ENCODE measurements around the gene PARD6G.

The PARD6G gene

DNA sequence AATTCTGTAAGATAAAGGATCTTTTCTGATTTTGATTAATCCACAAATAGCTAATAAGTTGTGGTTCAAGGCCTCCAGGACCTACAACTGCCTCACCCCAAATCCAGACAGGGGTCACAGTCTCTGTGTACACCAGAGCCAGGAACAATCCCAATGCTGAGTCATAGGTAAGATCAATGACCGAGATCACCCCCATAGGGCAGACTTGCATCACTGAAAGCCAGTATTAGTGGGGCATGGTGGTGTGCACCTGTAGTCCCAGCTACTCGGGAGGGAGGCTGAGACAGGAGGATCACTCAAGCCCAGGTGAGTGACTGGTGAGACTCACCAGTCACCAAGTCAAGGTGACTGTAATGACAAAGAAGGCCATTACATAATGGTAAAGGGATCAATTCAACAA is 12.9 kb downstream of the PARD6G start:
- no peaks in the 10 kb centered on the region for H3K36me3 ChIP-seq (ENCODE audit: control insufficient read depth, insufficient read depth, low read length)
- no peak overlapping the region for H3K9ac ChIP-seq (ENCODE audit: low read depth, low read length)
- no peaks in the 10 kb centered on the region for H3K9me3 ChIP-seq (ENCODE audit: control insufficient read depth, insufficient read depth, low read length)
- H3K4me1 ChIP-seq (ENCODE audit: control insufficient read depth, insufficient read depth, low read length), result no peaks in the 10 kb centered on the region
- H3K4me3 ChIP-seq (ENCODE audit: low read depth, low read length), result no peak overlapping the region
- no peaks in the 10 kb centered on the region for H3K27me3 ChIP-seq (ENCODE audit: control insufficient read depth, insufficient read depth, low read length)

- Histone ChIP-seq H3K4me3 (ENCODE audit: low read depth, low read length) (no peak overlapping the region), H3K36me3 (ENCODE audit: control insufficient read depth, insufficient read depth, low read length) (no peaks in the 10 kb centered on the region), H3K9ac (ENCODE audit: low read depth, low read length) (no peak overlapping the region), H3K4me1 (ENCODE audit: control insufficient read depth, insufficient read depth, low read length) (no peaks in the 10 kb centered on the region), H3K9me3 (ENCODE audit: control insufficient read depth, insufficient read depth, low read length) (no peaks in the 10 kb centered on the region), H3K27me3 (ENCODE audit: control insufficient read depth, insufficient read depth, low read length) (no peaks in the 10 kb centered on the region)
These were observed 13.4 kb downstream of the PARD6G start for GRCh38 chr18:80233899-80234298.

GRCh38 chr18:80233201-80233835 is 14.0 kb downstream of the PARD6G start:
- H3K9me3 ChIP-seq (ENCODE audit: control insufficient read depth, insufficient read depth, low read length), result no peaks in the 10 kb centered on the region
- H3K27me3 ChIP-seq (ENCODE audit: control insufficient read depth, insufficient read depth, low read length), result no peaks in the 10 kb centered on the region
- no peak overlapping the region for H3K9ac ChIP-seq (ENCODE audit: low read depth, low read length)
- H3K36me3 ChIP-seq (ENCODE audit: control insufficient read depth, insufficient read depth, low read length), result no peaks in the 10 kb centered on the region
- H3K4me3 ChIP-seq (ENCODE audit: low read depth, low read length), result no peak overlapping the region
- no peaks in the 10 kb centered on the region for H3K4me1 ChIP-seq (ENCODE audit: control insufficient read depth, insufficient read depth, low read length)

DNA sequence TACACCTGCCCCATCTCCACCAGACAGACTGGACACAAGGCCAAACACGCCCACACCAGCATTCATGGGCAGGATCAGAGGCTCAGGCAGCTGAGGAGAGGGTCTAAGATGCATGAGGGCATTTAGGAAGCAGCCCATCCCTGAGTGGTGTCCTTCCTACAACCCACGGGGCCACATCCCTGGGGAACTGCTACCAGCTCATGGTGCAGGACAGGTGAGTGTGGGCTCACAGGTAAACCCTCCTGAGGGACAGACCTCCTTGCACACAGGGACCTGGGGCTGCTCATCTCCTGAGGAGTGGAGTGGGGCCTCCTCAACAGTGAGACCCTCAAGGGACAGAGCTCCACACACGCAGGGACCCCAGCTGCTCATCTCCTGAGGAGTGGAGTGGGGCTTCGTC is 14.6 kb downstream of the PARD6G start:
- H3K4me3 ChIP-seq (ENCODE audit: low read depth, low read length), result no peak overlapping the region
- no peak overlapping the region for H3K9ac ChIP-seq (ENCODE audit: low read depth, low read length)
- H3K27me3 ChIP-seq (ENCODE audit: control insufficient read depth, insufficient read depth, low read length), result no peaks in the 10 kb centered on the region
- no peaks in the 10 kb centered on the region for H3K9me3 ChIP-seq (ENCODE audit: control insufficient read depth, insufficient read depth, low read length)
- no peaks in the 10 kb centered on the region for H3K36me3 ChIP-seq (ENCODE audit: control insufficient read depth, insufficient read depth, low read length)
- H3K4me1 ChIP-seq (ENCODE audit: control insufficient read depth, insufficient read depth, low read length), result no peaks in the 10 kb centered on the region

GRCh38 chr18:80232030-80232429 is 15.3 kb downstream of the PARD6G start:
- H3K27me3 ChIP-seq (ENCODE audit: control insufficient read depth, insufficient read depth, low read length), result no peaks in the 10 kb centered on the region
- H3K9ac ChIP-seq (ENCODE audit: low read depth, low read length), result no peak overlapping the region
- no peak overlapping the region for H3K4me3 ChIP-seq (ENCODE audit: low read depth, low read length)
- no peaks in the 10 kb centered on the region for H3K36me3 ChIP-seq (ENCODE audit: control insufficient read depth, insufficient read depth, low read length)
- no peaks in the 10 kb centered on the region for H3K4me1 ChIP-seq (ENCODE audit: control insufficient read depth, insufficient read depth, low read length)
- H3K9me3 ChIP-seq (ENCODE audit: control insufficient read depth, insufficient read depth, low read length), result no peaks in the 10 kb centered on the region

DNA sequence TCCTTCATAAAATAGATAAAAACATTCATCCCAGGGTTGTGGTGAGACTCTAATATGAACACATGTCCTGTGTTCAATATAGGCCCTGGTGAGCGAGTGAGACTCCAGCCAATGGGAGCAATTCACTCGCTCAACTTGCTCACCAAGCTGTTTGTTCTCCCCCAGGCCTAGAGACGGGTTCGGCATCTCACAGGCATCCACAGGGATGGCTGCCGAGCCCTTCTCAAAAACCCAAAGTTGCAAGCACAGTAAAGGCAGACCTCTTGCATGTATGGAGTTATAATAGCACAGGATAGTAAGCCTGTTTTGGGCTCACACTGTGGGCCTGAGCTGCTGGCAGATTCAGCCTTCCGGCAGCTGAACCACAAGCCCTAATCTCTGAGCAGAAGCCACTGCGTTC is 15.7 kb downstream of the PARD6G start:
- Histone ChIP-seq H3K27me3 (ENCODE audit: control insufficient read depth, insufficient read depth, low read length) (no peaks in the 10 kb centered on the region), H3K4me1 (ENCODE audit: control insufficient read depth, insufficient read depth, low read length) (no peaks in the 10 kb centered on the region), H3K36me3 (ENCODE audit: control insufficient read depth, insufficient read depth, low read length) (no peaks in the 10 kb centered on the region), H3K9me3 (ENCODE audit: control insufficient read depth, insufficient read depth, low read length) (no peaks in the 10 kb centered on the region), H3K9ac (ENCODE audit: low read depth, low read length) (no peak overlapping the region), H3K4me3 (ENCODE audit: low read depth, low read length) (no peak overlapping the region)

- no peaks in the 10 kb centered on the region for H3K4me1 ChIP-seq (ENCODE audit: control insufficient read depth, insufficient read depth, low read length)
- no peak overlapping the region for H3K9ac ChIP-seq (ENCODE audit: low read depth, low read length)
- no peaks in the 10 kb centered on the region for H3K9me3 ChIP-seq (ENCODE audit: control insufficient read depth, insufficient read depth, low read length)
- H3K36me3 ChIP-seq (ENCODE audit: control insufficient read depth, insufficient read depth, low read length), result no peaks in the 10 kb centered on the region
- H3K27me3 ChIP-seq (ENCODE audit: control insufficient read depth, insufficient read depth, low read length), result no peaks in the 10 kb centered on the region
- no peak overlapping the region for H3K4me3 ChIP-seq (ENCODE audit: low read depth, low read length)
These were observed 16.2 kb downstream of the PARD6G start for GRCh38 chr18:80231151-80231550.

- no peaks in the 10 kb centered on the region for H3K27me3 ChIP-seq (ENCODE audit: control insufficient read depth, insufficient read depth, low read length)
- H3K36me3 ChIP-seq (ENCODE audit: control insufficient read depth, insufficient read depth, low read length), result no peaks in the 10 kb centered on the region
- H3K4me3 ChIP-seq (ENCODE audit: low read depth, low read length), result no peak overlapping the region
- H3K9me3 ChIP-seq (ENCODE audit: control insufficient read depth, insufficient read depth, low read length), result no peaks in the 10 kb centered on the region
- H3K9ac ChIP-seq (ENCODE audit: low read depth, low read length), result no peak overlapping the region
- peaks cover 3% of the 10 kb centered on the region for H3K4me1 ChIP-seq (ENCODE audit: control insufficient read depth, insufficient read depth, low read length)
These were observed 17.3 kb downstream of the PARD6G start for GRCh38 chr18:80229766-80230745.

GRCh38 chr18:80229363-80229762 is 18.0 kb downstream of the PARD6G start:
- H3K36me3 ChIP-seq (ENCODE audit: control insufficient read depth, insufficient read depth, low read length), result no peaks in the 10 kb centered on the region
- no peaks in the 10 kb centered on the region for H3K9me3 ChIP-seq (ENCODE audit: control insufficient read depth, insufficient read depth, low read length)
- H3K4me3 ChIP-seq (ENCODE audit: low read depth, low read length), result no peak overlapping the region
- H3K4me1 ChIP-seq (ENCODE audit: control insufficient read depth, insufficient read depth, low read length), result peaks cover 3% of the 10 kb centered on the region
- H3K9ac ChIP-seq (ENCODE audit: low read depth, low read length), result no peak overlapping the region
- no peaks in the 10 kb centered on the region for H3K27me3 ChIP-seq (ENCODE audit: control insufficient read depth, insufficient read depth, low read length)

DNA sequence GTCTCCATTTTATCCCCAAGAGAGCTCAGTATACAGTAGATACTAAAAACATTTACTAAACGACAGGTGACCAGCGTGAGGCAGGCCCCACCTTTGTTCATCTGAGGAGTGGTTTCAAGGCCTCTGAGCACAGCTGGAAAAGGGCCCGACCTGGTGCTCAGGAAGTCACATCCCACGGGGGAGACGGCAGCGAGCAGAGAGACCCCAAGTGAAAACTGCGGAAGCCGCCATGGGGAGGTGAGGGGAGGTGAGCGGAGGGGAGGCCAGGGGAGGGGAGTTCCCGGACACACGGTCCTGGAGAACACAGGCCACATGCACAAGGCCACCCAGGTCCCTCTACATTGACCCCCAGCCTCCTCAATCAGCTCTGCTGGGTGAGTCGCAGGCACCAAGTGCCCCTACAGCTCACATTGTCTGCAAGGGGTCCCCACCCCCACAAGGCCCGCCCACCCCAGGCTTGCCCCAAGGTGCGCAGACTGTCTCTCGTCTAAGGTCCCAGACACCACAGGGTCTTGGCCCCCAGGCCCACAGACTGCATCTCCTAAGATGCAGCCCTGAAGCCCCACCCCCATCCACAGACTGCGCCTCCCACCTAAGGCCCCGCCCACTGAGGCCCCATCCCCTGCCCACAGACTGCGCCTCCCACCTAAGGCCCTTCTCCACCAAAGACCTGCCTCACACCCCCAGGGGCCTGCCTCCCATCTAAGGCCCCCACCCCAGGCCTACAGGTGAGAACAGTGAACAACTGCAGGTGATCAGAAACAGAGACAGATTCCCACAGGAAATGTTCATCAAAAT is 19.1 kb downstream of the PARD6G start:
- H3K9ac ChIP-seq (ENCODE audit: low read depth, low read length), result no peak overlapping the region

GRCh38 chr18:80227472-80227871 is 19.8 kb downstream of the PARD6G start:
- no peaks in the 10 kb centered on the region for H3K9me3 ChIP-seq (ENCODE audit: control insufficient read depth, insufficient read depth, low read length)
- no peaks in the 10 kb centered on the region for H3K27me3 ChIP-seq (ENCODE audit: control insufficient read depth, insufficient read depth, low read length)
- peaks cover 3% of the 10 kb centered on the region for H3K4me1 ChIP-seq (ENCODE audit: control insufficient read depth, insufficient read depth, low read length)
- H3K36me3 ChIP-seq (ENCODE audit: control insufficient read depth, insufficient read depth, low read length), result no peaks in the 10 kb centered on the region
- H3K4me3 ChIP-seq (ENCODE audit: low read depth, low read length), result no peak overlapping the region
- H3K9ac ChIP-seq (ENCODE audit: low read depth, low read length), result no peak overlapping the region

More for the DNA sequence above, 19.1 kb downstream of the PARD6G start:
- Histone ChIP-seq H3K27me3 (ENCODE audit: control insufficient read depth, insufficient read depth, low read length) (no peaks in the 10 kb centered on the region), H3K9me3 (ENCODE audit: control insufficient read depth, insufficient read depth, low read length) (no peaks in the 10 kb centered on the region), H3K4me1 (ENCODE audit: control insufficient read depth, insufficient read depth, low read length) (peaks cover 3% of the 10 kb centered on the region), H3K36me3 (ENCODE audit: control insufficient read depth, insufficient read depth, low read length) (no peaks in the 10 kb centered on the region), H3K4me3 (ENCODE audit: low read depth, low read length) (no peak overlapping the region)
